CD14-positive monocyte (primary cell): Measurements from ENCODE around the gene PHC2. TPM values are rescaled to one million over a fixed set of nuclear protein-coding genes. Genes with fewer than 3 reads are reported as not detected.
A peak's percentile ranks its signal among the peaks of the same experiment; 100 is the strongest.

ENCODE experiments used
- DNase-seq, 3 donors: peaks; one replicate each; pipeline ENCODE4 v3.0.0-alpha.2; 2011 to 2022
- H2AFZ ChIP-seq: 2 replicates; pipeline ENCODE4 v1.6.0; 2012; ENCODE audit warnings: mild to moderate bottlenecking, low read depth, low read length, inconsistent platforms; ENCODE audit not compliant: insufficient read depth, poor library complexity, severe bottlenecking
- H3K27ac ChIP-seq, 2 donors: 1 replicate in 1 of 2; 2 replicates in 1 of 2; pipeline ENCODE4 v1.5.1; 2012 to 2013; ENCODE audit warnings: low read length in 2 of 2, control low read depth in 1 of 2, inconsistent platforms in 1 of 2, low read depth in 1 of 2, mild to moderate bottlenecking in 1 of 2
- H3K27me3 ChIP-seq, 2 donors: one replicate each; pipeline versions ENCODE4 v1.6.0 to v1.6.1; 2011 to 2013; ENCODE audit warnings: low read length in 2 of 2; ENCODE audit not compliant: control insufficient read depth in 2 of 2, insufficient read depth in 2 of 2
- H3K36me3 ChIP-seq, 2 donors: replicated peaks in 1 of 2; 1 replicate in 1 of 2; 2 replicates in 1 of 2; pipeline versions ENCODE4 v1.5.1 to v1.6.1; 2012 to 2013; ENCODE audit warnings: low read length in 2 of 2, control low read depth in 1 of 2, inconsistent platforms in 1 of 2, mild to moderate bottlenecking in 1 of 2; ENCODE audit not compliant: insufficient read depth in 2 of 2, control insufficient read depth in 1 of 2
- H3K4me1 ChIP-seq, 2 donors: 1 replicate in 1 of 2; 2 replicates in 1 of 2; pipeline versions ENCODE4 v1.5.1 to v1.6.1; 2012 to 2013; ENCODE audit warnings: low read length in 2 of 2, control low read depth in 1 of 2, inconsistent platforms in 1 of 2, mild to moderate bottlenecking in 1 of 2, moderate library complexity in 1 of 2; ENCODE audit not compliant: insufficient read depth in 2 of 2, control insufficient read depth in 1 of 2
- H3K4me2 ChIP-seq: replicated peaks from 2 replicates; pipeline ENCODE3; 2012; ENCODE audit warnings: low read length, moderate library complexity, mild to moderate bottlenecking; ENCODE audit not compliant: poor library complexity, severe bottlenecking; ENCODE audit errors: extremely low read depth
- H3K4me3 ChIP-seq, 3 experiments: fragments of 200-600 bp in 1 of 3; sonication (generic) in 1 of 3; replicated peaks in 1 of 3; 1 replicate in 2 of 3; 2 replicates in 1 of 3; pipeline ENCODE4 v1.5.1; 2011 to 2013; ENCODE audit warnings: low read length in 3 of 3, mild to moderate bottlenecking in 3 of 3, control low read depth in 2 of 3, low read depth in 2 of 3, inconsistent platforms in 1 of 3, moderate library complexity in 1 of 3
- H3K79me2 ChIP-seq: 2 replicates; pipeline ENCODE4 v1.6.0; 2012; ENCODE audit warnings: mild to moderate bottlenecking, control low read depth, inconsistent platforms, low read length, moderate library complexity; ENCODE audit not compliant: insufficient read depth
- H3K9ac ChIP-seq: 2 replicates; pipeline ENCODE4 v1.6.0; 2017; ENCODE audit warnings: low read length, mild to moderate bottlenecking; ENCODE audit not compliant: insufficient read depth, poor library complexity, severe bottlenecking
- H3K9me3 ChIP-seq, 2 donors: replicated peaks in 1 of 2; 1 replicate in 1 of 2; 2 replicates in 1 of 2; pipeline versions ENCODE4 v1.5.1 to v1.6.1; 2012 to 2013; ENCODE audit warnings: low read length in 2 of 2, control low read depth in 1 of 2; ENCODE audit not compliant: control insufficient read depth in 1 of 2, insufficient read depth in 1 of 2
- H4K20me1 ChIP-seq: 2 replicates; pipeline ENCODE4 v1.6.0; 2012; ENCODE audit warnings: mild to moderate bottlenecking, low read length, control low read depth, moderate library complexity; ENCODE audit not compliant: insufficient read depth
- H3K27ac Mint-ChIP-seq, 7 donors: one replicate each; pipeline ENCODE4 v1.8.0; 2020; ENCODE audit warnings: mild to moderate bottlenecking in 7 of 7, mixed read lengths in 7 of 7, moderate library complexity in 6 of 7, inconsistent platforms in 2 of 7
- H3K27me3 Mint-ChIP-seq, 3 donors: one replicate each; pipeline ENCODE4 v1.8.0; 2021 to 2022; ENCODE audit warnings: low read depth in 3 of 3, mild to moderate bottlenecking in 3 of 3, mixed read lengths in 3 of 3, moderate library complexity in 3 of 3, inconsistent platforms in 1 of 3
- H3K36me3 Mint-ChIP-seq, 2 donors: one replicate each; pipeline ENCODE4 v1.8.0; 2020; ENCODE audit warnings: mixed read lengths in 2 of 2, inconsistent platforms in 1 of 2, mild to moderate bottlenecking in 1 of 2
- H3K4me1 Mint-ChIP-seq: one replicate; pipeline ENCODE4 v1.8.0; 2020; ENCODE audit warnings: mild to moderate bottlenecking, mixed read lengths
- H3K4me3 Mint-ChIP-seq, 2 donors: one replicate each; pipeline ENCODE4 v1.8.0; 2020; ENCODE audit warnings: mild to moderate bottlenecking in 2 of 2, mixed read lengths in 2 of 2, moderate library complexity in 1 of 2
- H3K9me3 Mint-ChIP-seq, 7 donors: one replicate each; pipeline ENCODE4 v1.8.0; 2020 to 2022; ENCODE audit warnings: mixed read lengths in 7 of 7, mild to moderate bottlenecking in 6 of 7, moderate library complexity in 6 of 7, inconsistent platforms in 2 of 7
- WGBS: methylation state at CpG from one replicate; pipeline ENCODE4 v1.1.5; 2013; ENCODE audit warnings: missing lambda C conversion rate; ENCODE audit not compliant: insufficient coverage; 5-methylcytosine and 5-hydroxymethylcytosine counted together
- intact Hi-C, 2 donors: fragments of 100-400 bp; cut with micrococcal nuclease; formaldehyde crosslinking; loops; one replicate each; pipeline versions ENCODE4 v1.15.0 to v1.15.1; 2023
- polyA plus RNA-seq, 3 donors: library from polyadenylated mRNA; depleted of rRNA in 1 of 3; unstranded in 2 of 3; stranded (reverse) in 1 of 3; fragments of 300-500 nt in 2 of 3; fragments of >200 nt in 1 of 3; fragmentation: Illumina TruSeq in 2 of 3; gene quantifications; 1 replicate in 2 of 3; 2 replicates in 1 of 3; pipeline ENCODE4 v1.2.3, GENCODE V29; 2012 to 2021
- TF ChIP-seq, protein P1 (sequence below): fragments of 200-600 bp; IDR thresholded peaks from one replicate; pipeline ENCODE4 v1.8.0; 2022; ENCODE audit warnings: antibody characterized with exemption, mild to moderate bottlenecking

Gene PHC2
- polyA plus RNA-seq, 3 donors = 18.9 to 85.3 (median 53.1) TPM

DNA sequence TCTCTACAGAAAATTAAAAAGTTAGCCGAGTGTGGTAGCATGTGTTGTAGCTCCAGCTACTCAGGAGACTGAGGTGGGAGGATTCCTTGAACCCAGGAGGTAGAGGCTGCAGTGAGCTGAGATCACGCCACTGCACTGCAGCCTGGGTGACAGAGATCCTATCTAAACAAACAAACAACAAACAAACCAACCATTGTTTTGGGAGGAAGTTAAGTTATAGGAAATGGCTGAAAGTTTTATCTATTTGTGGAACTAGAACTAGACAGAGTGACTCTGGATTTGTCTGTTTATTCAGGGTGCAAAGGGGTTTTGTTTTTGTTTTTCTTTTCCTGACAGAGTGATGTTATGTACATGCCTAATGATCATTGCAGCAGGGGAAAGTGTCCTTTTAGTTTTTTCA lies 143.6 kb downstream of the PHC2 start:
- Histone ChIP-seq H3K79me2 (no peaks in the 10 kb centered on the region), H3K9me3 (no peaks in the 10 kb centered on the region), H3K27ac (no peak overlapping the region), H3K4me1 (no peaks in the 10 kb centered on the region), H3K36me3 (peaks cover 38 to 74% of the 10 kb centered on the region in 2 donors), H4K20me1 (peaks cover 13% of the 10 kb centered on the region), H3K9ac (no peak overlapping the region), H2AFZ (no peak overlapping the region), H3K4me2 (no peak overlapping the region), H3K27me3 (no peaks in the 10 kb centered on the region), H3K4me3 (no peak overlapping the region)
- intact Hi-C loops = no loop called here
- TF ChIP-seq, protein P1, sequence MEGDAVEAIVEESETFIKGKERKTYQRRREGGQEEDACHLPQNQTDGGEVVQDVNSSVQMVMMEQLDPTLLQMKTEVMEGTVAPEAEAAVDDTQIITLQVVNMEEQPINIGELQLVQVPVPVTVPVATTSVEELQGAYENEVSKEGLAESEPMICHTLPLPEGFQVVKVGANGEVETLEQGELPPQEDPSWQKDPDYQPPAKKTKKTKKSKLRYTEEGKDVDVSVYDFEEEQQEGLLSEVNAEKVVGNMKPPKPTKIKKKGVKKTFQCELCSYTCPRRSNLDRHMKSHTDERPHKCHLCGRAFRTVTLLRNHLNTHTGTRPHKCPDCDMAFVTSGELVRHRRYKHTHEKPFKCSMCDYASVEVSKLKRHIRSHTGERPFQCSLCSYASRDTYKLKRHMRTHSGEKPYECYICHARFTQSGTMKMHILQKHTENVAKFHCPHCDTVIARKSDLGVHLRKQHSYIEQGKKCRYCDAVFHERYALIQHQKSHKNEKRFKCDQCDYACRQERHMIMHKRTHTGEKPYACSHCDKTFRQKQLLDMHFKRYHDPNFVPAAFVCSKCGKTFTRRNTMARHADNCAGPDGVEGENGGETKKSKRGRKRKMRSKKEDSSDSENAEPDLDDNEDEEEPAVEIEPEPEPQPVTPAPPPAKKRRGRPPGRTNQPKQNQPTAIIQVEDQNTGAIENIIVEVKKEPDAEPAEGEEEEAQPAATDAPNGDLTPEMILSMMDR = no peak
- peaks cover 0 to 1% (median 0%) of the 10 kb centered on the region in 3 donors for H3K27me3 Mint-ChIP-seq
- WGBS = no CpG with 5 or more reads among the region's 2 CpGs
- H3K36me3 Mint-ChIP-seq = peaks cover 60 to 75% of the 10 kb centered on the region in 2 donors
- H3K4me3 Mint-ChIP-seq = no peak overlapping the region
- DNase-seq = no peak
- peaks cover 0 to 7% (median 3%) of the 10 kb centered on the region in 7 donors for H3K9me3 Mint-ChIP-seq
- H3K27ac Mint-ChIP-seq = peak overlapping the region in 2 of 7 donors; percentile 3 to 45
- no peaks in the 10 kb centered on the region for H3K4me1 Mint-ChIP-seq

- Mint-ChIP-seq H3K9me3 (peaks cover 0 to 7% (median 3%) of the 10 kb centered on the region in 7 donors), H3K27me3 (peaks cover 0 to 2% (median 0%) of the 10 kb centered on the region in 3 donors), H3K4me3 (no peak overlapping the region), H3K27ac (peak overlapping the region in 1 of 7 donors; percentile 13), H3K36me3 (peaks cover 67 to 81% of the 10 kb centered on the region in 2 donors), H3K4me1 (no peaks in the 10 kb centered on the region)
- no peak overlapping the region for H2AFZ ChIP-seq
- no peak for DNase-seq
- H3K27ac ChIP-seq = no peak overlapping the region
- WGBS = 100% methylated on average over 3 of the region's 8 CpGs
- no peak overlapping the region for H3K4me3 ChIP-seq
- H3K9ac ChIP-seq = no peak overlapping the region
- H3K4me1 ChIP-seq = no peaks in the 10 kb centered on the region
- intact Hi-C loops = no loop called here
- TF ChIP-seq, protein P1 = no peak
- H4K20me1 ChIP-seq = peaks cover 13% of the 10 kb centered on the region
- H3K79me2 ChIP-seq = no peaks in the 10 kb centered on the region
- H3K4me2 ChIP-seq = no peak overlapping the region
- H3K9me3 ChIP-seq = no peaks in the 10 kb centered on the region
- no peaks in the 10 kb centered on the region for H3K27me3 ChIP-seq
- peaks cover 43 to 81% of the 10 kb centered on the region in 2 donors for H3K36me3 ChIP-seq
Observed at GRCh38 chr1:33286451-33287185, 144.3 kb downstream of the PHC2 start.
